MCF 10A (cell line): ENCODE measurements around the gene AMMECR1. TPM values are rescaled to one million over a fixed set of nuclear protein-coding genes. Genes with fewer than 3 reads are reported as not detected.

Experiments
- BruUV-seq: library from RNA; stranded (reverse); fragments of 400-500 nt; replicated peaks from 2 replicates; lab custom pipeline; 2021; lab: Mats Ljungman, UMichigan
- CTCF ChIA-PET: fragments of 300-600 bp; sonication (Branson Sonifier 250); formaldehyde crosslinking; extraction: SDS; loops from one replicate; lab custom pipeline; 2021; ENCODE audit warnings: antibody characterized with exemption, inconsistent platforms; lab: Yijun Ruan, JAX
- POLR2A ChIA-PET: fragments of 300-600, 350-650 bp; sonication (Branson Sonifier 250); formaldehyde crosslinking; extraction: SDS; loops from one replicate; lab custom pipeline; 2020; ENCODE audit warnings: antibody characterized with exemption, inconsistent platforms; lab: Yijun Ruan, JAX
- DNase-seq: peaks from one replicate; pipeline ENCODE4 v3.0.0-alpha.2; 2018; ENCODE audit not compliant: unreplicated experiment
- H3K27ac Mint-ChIP-seq: one replicate; pipeline ENCODE4 v1.8.0; 2022; ENCODE audit warnings: mild to moderate bottlenecking, low read depth, mixed read lengths; ENCODE audit not compliant: unreplicated experiment
- H3K27me3 Mint-ChIP-seq: one replicate; pipeline ENCODE4 v1.8.0; 2022; ENCODE audit warnings: mixed read lengths; ENCODE audit not compliant: insufficient read depth, unreplicated experiment
- H3K36me3 Mint-ChIP-seq: one replicate; pipeline ENCODE4 v1.8.0; 2022; ENCODE audit warnings: mild to moderate bottlenecking, moderate library complexity, mixed read lengths; ENCODE audit not compliant: insufficient read depth, unreplicated experiment
- H3K4me1 Mint-ChIP-seq: one replicate; pipeline ENCODE4 v1.8.0; 2022; ENCODE audit warnings: mixed read lengths; ENCODE audit not compliant: insufficient read depth, unreplicated experiment
- H3K4me3 Mint-ChIP-seq: one replicate; pipeline ENCODE4 v1.8.0; 2022; ENCODE audit warnings: mild to moderate bottlenecking, moderate library complexity, mixed read lengths; ENCODE audit not compliant: unreplicated experiment
- H3K9me3 Mint-ChIP-seq: one replicate; pipeline ENCODE4 v1.8.0; 2022; ENCODE audit warnings: mixed read lengths; ENCODE audit not compliant: unreplicated experiment
- intact Hi-C: fragments of 100-400 bp; cut with micrococcal nuclease; formaldehyde crosslinking; loops from 2 replicates; pipeline ENCODE4 v1.14.1; 2022
- total RNA-seq: library from RNA; stranded (reverse); gene quantifications from 2 replicates; pipeline ENCODE4 v1.2.3, GENCODE V29; 2022
- TF ChIP-seq, protein P1 (sequence below): fragments of 200-600 bp; IDR thresholded peaks from one replicate; pipeline ENCODE4 v1.8.0; 2022; ENCODE audit warnings: antibody characterized with exemption, mild to moderate bottlenecking; ENCODE audit not compliant: unreplicated experiment

Gene AMMECR1
- total RNA-seq, 1 experiment from 2014 or later = 20.8 TPM

GRCh38 chrX:110175696-110176095 is 142.2 kb downstream of the AMMECR1 start:
- CTCF ChIA-PET = interaction anchor here (0.6 to 2.4 kb wide), 5 partner anchors 15 to 1506 kb away, joined by 3 to 13 read pairs (median 5); no protein-coding TSS in a partner anchor
- DNase-seq = no peak
- Mint-ChIP-seq H3K4me1 (peaks cover 34% of the 10 kb centered on the region), H3K27me3 (peaks cover 48% of the 10 kb centered on the region), H3K9me3 (no peaks in the 10 kb centered on the region), H3K27ac (peak overlapping the region; percentile 40), H3K4me3 (no peak overlapping the region), H3K36me3 (peaks cover 47% of the 10 kb centered on the region)
- no TSS peak for BruUV-seq
- intact Hi-C loops = no loop called here
- POLR2A ChIA-PET = interaction anchor here (0.6 to 1.2 kb wide), 5 partner anchors 14 to 789 kb away, joined by 3 read pairs; no protein-coding TSS in a partner anchor
- TF ChIP-seq, protein P1, sequence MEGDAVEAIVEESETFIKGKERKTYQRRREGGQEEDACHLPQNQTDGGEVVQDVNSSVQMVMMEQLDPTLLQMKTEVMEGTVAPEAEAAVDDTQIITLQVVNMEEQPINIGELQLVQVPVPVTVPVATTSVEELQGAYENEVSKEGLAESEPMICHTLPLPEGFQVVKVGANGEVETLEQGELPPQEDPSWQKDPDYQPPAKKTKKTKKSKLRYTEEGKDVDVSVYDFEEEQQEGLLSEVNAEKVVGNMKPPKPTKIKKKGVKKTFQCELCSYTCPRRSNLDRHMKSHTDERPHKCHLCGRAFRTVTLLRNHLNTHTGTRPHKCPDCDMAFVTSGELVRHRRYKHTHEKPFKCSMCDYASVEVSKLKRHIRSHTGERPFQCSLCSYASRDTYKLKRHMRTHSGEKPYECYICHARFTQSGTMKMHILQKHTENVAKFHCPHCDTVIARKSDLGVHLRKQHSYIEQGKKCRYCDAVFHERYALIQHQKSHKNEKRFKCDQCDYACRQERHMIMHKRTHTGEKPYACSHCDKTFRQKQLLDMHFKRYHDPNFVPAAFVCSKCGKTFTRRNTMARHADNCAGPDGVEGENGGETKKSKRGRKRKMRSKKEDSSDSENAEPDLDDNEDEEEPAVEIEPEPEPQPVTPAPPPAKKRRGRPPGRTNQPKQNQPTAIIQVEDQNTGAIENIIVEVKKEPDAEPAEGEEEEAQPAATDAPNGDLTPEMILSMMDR = no peak

GRCh38 chrX:110175146-110175545 is 142.7 kb downstream of the AMMECR1 start:
- CTCF ChIA-PET = interaction anchor here (0.6 to 2.2 kb wide), 6 partner anchors 14 to 734 kb away, joined by 3 to 13 read pairs (median 3); no protein-coding TSS in a partner anchor
- Mint-ChIP-seq H3K9me3 (no peaks in the 10 kb centered on the region), H3K4me3 (no peak overlapping the region), H3K4me1 (peaks cover 31% of the 10 kb centered on the region), H3K36me3 (peaks cover 49% of the 10 kb centered on the region), H3K27me3 (peaks cover 42% of the 10 kb centered on the region), H3K27ac (peak overlapping the region; percentile 40)
- intact Hi-C loops = no loop called here
- DNase-seq = no peak
- TF ChIP-seq, protein P1 = no peak
- POLR2A ChIA-PET = interaction anchor here (0.6 to 1.2 kb wide), 5 partner anchors 13 to 148 kb away, joined by 3 read pairs; no protein-coding TSS in a partner anchor
- BruUV-seq = no TSS peak

DNA sequence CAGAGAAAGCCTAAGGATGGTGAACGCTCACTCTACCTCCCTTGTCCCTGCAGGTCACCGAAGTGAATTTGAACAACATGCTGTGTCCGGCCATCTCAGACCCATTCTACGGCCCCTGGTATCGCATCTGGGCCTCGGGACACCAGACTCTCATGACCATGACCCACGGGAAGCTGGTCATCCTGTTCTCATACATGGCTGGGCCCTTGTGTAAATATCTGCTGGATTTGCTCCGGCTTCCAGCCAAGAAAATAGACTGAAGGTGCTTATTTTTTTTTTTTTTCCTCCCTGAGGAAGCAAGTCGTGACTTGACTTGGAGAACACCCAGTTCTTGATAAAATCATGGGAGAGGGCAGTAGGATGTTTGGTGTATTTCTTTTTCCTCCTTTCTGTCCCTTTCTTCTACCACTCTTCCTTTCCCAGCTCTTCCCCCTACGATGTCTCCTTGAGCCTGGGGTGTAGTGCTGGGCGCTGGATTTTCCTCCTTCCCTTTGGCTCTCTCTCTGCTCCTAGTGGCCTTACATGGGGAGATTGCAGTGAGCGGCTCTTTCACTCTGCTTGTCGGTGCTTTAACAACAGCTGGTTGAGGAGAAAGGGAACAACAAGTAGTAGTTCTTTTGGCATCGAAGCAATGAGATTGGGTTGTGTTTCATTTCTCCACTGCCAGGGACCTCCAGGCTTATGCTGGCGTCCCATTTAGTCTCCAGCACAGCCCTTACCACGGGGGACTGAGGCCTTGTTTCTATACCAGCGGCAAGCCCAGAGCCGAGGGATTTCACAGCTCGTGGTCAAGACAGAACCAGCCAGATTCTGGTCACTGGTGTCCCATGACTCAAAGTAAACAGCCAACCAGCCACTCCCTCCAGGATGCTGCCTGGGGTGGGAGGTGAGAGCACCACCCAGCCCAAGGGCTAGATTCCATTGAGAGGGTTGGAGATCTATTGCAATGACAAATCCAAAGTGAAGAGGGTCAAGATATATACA is 144.4 kb downstream of the AMMECR1 start:
- intact Hi-C loops = no loop called here
- Mint-ChIP-seq H3K27ac (peak overlapping the region; percentile 62), H3K4me1 (peaks cover 30% of the 10 kb centered on the region), H3K4me3 (peak overlapping the region; percentile 6), H3K36me3 (peaks cover 46% of the 10 kb centered on the region), H3K9me3 (no peaks in the 10 kb centered on the region), H3K27me3 (peaks cover 39% of the 10 kb centered on the region)
- TF ChIP-seq, protein P1 = no peak
- DNase-seq = peak; percentile 71
- ChIA-PET POLR2A (interaction anchor here (0.6 to 2.1 kb wide), 9 partner anchors 56 to 239 kb away, joined by 3 to 8 read pairs (median 3); partner anchors contain the start of gene AMMECR1), CTCF (interaction anchor here (0.6 to 2.2 kb wide), 8 partner anchors 9 to 264 kb away, joined by 3 to 13 read pairs (median 4); no protein-coding TSS in a partner anchor)
- BruUV-seq = TSS peak; percentile 16

DNA sequence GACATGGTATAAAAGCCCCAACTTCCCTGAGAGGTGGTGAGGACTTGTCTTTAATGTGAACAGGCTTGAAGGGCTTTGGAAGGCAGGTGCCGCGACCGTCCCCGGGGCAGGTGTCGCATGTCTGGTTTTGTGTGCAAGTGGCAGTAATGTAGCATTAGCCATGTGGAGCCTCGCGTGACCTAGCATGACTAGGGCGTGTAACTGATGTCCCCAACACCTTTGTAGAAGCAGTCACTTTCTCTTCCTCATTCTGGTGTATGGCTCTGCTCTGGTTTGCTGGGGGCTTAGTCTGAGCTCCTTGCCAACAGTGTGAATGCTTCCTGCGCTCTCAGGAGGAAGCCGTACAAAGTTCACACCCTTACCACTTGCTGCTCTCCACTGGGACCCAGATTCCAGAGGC is 145.7 kb downstream of the AMMECR1 start:
- Mint-ChIP-seq H3K9me3 (no peaks in the 10 kb centered on the region), H3K36me3 (peaks cover 34% of the 10 kb centered on the region), H3K4me3 (no peak overlapping the region), H3K4me1 (peaks cover 31% of the 10 kb centered on the region), H3K27me3 (peaks cover 30% of the 10 kb centered on the region), H3K27ac (peak overlapping the region; percentile 62)
- POLR2A ChIA-PET = interaction anchor here (1.5 kb wide), 1 partner anchor 146 kb away, joined by 5 read pairs; the partner anchor contains the start of gene AMMECR1
- TF ChIP-seq, protein P1 = no peak
- BruUV-seq = no TSS peak
- no peak for DNase-seq
- CTCF ChIA-PET = interaction anchor here (0.6 to 1.5 kb wide), 2 partner anchors 11 to 36 kb away, joined by 3 to 5 read pairs; no protein-coding TSS in a partner anchor
- intact Hi-C loops = no loop called here
